ENCODE measurements around the gene URM1.

Gene URM1

GRCh38 chr9:128323212-128323730, 47.9 kb upstream of the URM1 start:
- Histone ChIP-seq H3K36me3 (replicated peaks; ENCODE audit: insufficient read depth, low read length) (no peaks in the 10 kb centered on the region), H3K9me2 (replicated peaks; ENCODE audit: insufficient read depth, low read length) (no peaks in the 10 kb centered on the region), H2AFZ (ENCODE audit: low read length) (peak overlapping the region; percentile 84), H3K79me2 (ENCODE audit: low read length) (peaks cover 47% of the 10 kb centered on the region), H3K27me3 (replicated peaks; ENCODE audit: insufficient read depth, low read length) (no peaks in the 10 kb centered on the region), H3K4me3 (ENCODE audit: low read length) (peak overlapping the region; percentile 84), H3K4me1 (ENCODE audit: low read length) (peaks cover 11% of the 10 kb centered on the region), H3K4me2 (ENCODE audit: low read depth, low read length) (peak overlapping the region; percentile 84), H3K27ac (ENCODE audit: low read length) (peak overlapping the region; percentile 87), H3F3A (ENCODE audit: insufficient read depth, low read length) (peaks cover 11% of the 10 kb centered on the region), H3K9ac (ENCODE audit: low read length) (peak overlapping the region; percentile 88), H4K20me1 (ENCODE audit: insufficient read depth, low read length) (no peaks in the 10 kb centered on the region), H3K9me3 (replicated peaks; ENCODE audit: insufficient read depth, low read length) (no peaks in the 10 kb centered on the region)
- TF ChIP-seq CTCF (IDR thresholded peaks at IDR 0.05; ENCODE audit: low read length): no peak
- no peak for TF ChIP-seq EZH2phosphoT487 (IDR thresholded peaks at IDR 0.05; ENCODE audit: low read length)
- no peak for TF ChIP-seq EZH2 (optimal IDR thresholded peaks at IDR 0.05; ENCODE audit: low read depth, low read length)
- no peak for DNase-seq

- H3K36me3 ChIP-seq (replicated peaks; ENCODE audit: insufficient read depth, low read length): no peaks in the 10 kb centered on the region
These were observed 47.4 kb upstream of the URM1 start for GRCh38 chr9:128323791-128324190.

GRCh38 chr9:128324401-128324800, 46.8 kb upstream of the URM1 start:
- Histone ChIP-seq H3K9ac (ENCODE audit: low read length) (no peak overlapping the region), H3K9me3 (replicated peaks; ENCODE audit: insufficient read depth, low read length) (no peaks in the 10 kb centered on the region), H4K20me1 (ENCODE audit: insufficient read depth, low read length) (no peaks in the 10 kb centered on the region), H3K27me3 (replicated peaks; ENCODE audit: insufficient read depth, low read length) (no peaks in the 10 kb centered on the region), H3K4me2 (ENCODE audit: low read depth, low read length) (no peak overlapping the region), H3F3A (ENCODE audit: insufficient read depth, low read length) (peaks cover 11% of the 10 kb centered on the region), H3K36me3 (replicated peaks; ENCODE audit: insufficient read depth, low read length) (no peaks in the 10 kb centered on the region), H3K4me1 (ENCODE audit: low read length) (peaks cover 11% of the 10 kb centered on the region), H3K4me3 (ENCODE audit: low read length) (no peak overlapping the region), H3K9me2 (replicated peaks; ENCODE audit: insufficient read depth, low read length) (no peaks in the 10 kb centered on the region), H3K79me2 (ENCODE audit: low read length) (peaks cover 47% of the 10 kb centered on the region), H2AFZ (ENCODE audit: low read length) (no peak overlapping the region), H3K27ac (ENCODE audit: low read length) (no peak overlapping the region)
- TF ChIP-seq EZH2phosphoT487 (IDR thresholded peaks at IDR 0.05; ENCODE audit: low read length) (no peak), CTCF (IDR thresholded peaks at IDR 0.05; ENCODE audit: low read length) (no peak), EZH2 (optimal IDR thresholded peaks at IDR 0.05; ENCODE audit: low read depth, low read length) (no peak)
- no peak for DNase-seq

More at GRCh38 chr9:128323791-128324190, 47.4 kb upstream of the URM1 start:
- no peaks in the 10 kb centered on the region for H3K27me3 ChIP-seq (replicated peaks; ENCODE audit: insufficient read depth, low read length)
- H3K4me1 ChIP-seq (ENCODE audit: low read length): peaks cover 11% of the 10 kb centered on the region
- peaks cover 47% of the 10 kb centered on the region for H3K79me2 ChIP-seq (ENCODE audit: low read length)
- H3K27ac ChIP-seq (ENCODE audit: low read length): peak overlapping the region; percentile 87; the same call in 1 of the 2 replicates
- H3K4me3 ChIP-seq (ENCODE audit: low read length): peak overlapping the region; percentile 84
- peak overlapping the region; percentile 84 for H3K4me2 ChIP-seq (ENCODE audit: low read depth, low read length)
- H4K20me1 ChIP-seq (ENCODE audit: insufficient read depth, low read length): no peaks in the 10 kb centered on the region
- H3K9me3 ChIP-seq (replicated peaks; ENCODE audit: insufficient read depth, low read length): no peaks in the 10 kb centered on the region
- H3F3A ChIP-seq (ENCODE audit: insufficient read depth, low read length): peaks cover 11% of the 10 kb centered on the region
- TF ChIP-seq EZH2phosphoT487 (IDR thresholded peaks at IDR 0.05; ENCODE audit: low read length) (no peak), EZH2 (optimal IDR thresholded peaks at IDR 0.05; ENCODE audit: low read depth, low read length) (no peak), CTCF (IDR thresholded peaks at IDR 0.05; ENCODE audit: low read length) (no peak)
- no peaks in the 10 kb centered on the region for H3K9me2 ChIP-seq (replicated peaks; ENCODE audit: insufficient read depth, low read length)
- H3K9ac ChIP-seq (ENCODE audit: low read length): peak overlapping the region; percentile 88; the same call in 1 of the 2 replicates
- H2AFZ ChIP-seq (ENCODE audit: low read length): peak overlapping the region; percentile 84; the same call in 1 of the 2 replicates
- no peak for DNase-seq
